AG04449 (cell line): ENCODE results near the gene JOSD2.

Experiments
- CTCF ChIA-PET: fragments of 350-600 bp; formaldehyde crosslinking; extraction: SDS; loops from one replicate; lab custom pipeline; 2021; ENCODE audit warnings: antibody characterized with exemption; lab: Yijun Ruan, JAX
- POLR2A ChIA-PET: fragments of 400-600, 350-600 bp; formaldehyde crosslinking; extraction: SDS; loops from one replicate; lab custom pipeline; 2020; ENCODE audit warnings: antibody characterized with exemption, inconsistent platforms; lab: Yijun Ruan, JAX
- DNase-seq: peaks from one replicate; pipeline ENCODE4 v3.0.0-alpha.2; 2010; ENCODE audit warnings: low read depth, low spot score
- H3K4me3 ChIP-seq: 2 replicates; pipeline ENCODE4 v1.5.1; 2011; ENCODE audit warnings: low read depth, mild to moderate bottlenecking, control low read depth, low read length
- TF ChIP-seq, protein P1 (sequence below): IDR thresholded peaks from one replicate; pipeline ENCODE4 v1.5.1; 2011; ENCODE audit warnings: mild to moderate bottlenecking, moderate library complexity, low read length, control low read depth, inconsistent platforms; ENCODE audit not compliant: insufficient read depth; ENCODE audit errors: missing control alignments

JOSD2 gene

DNA sequence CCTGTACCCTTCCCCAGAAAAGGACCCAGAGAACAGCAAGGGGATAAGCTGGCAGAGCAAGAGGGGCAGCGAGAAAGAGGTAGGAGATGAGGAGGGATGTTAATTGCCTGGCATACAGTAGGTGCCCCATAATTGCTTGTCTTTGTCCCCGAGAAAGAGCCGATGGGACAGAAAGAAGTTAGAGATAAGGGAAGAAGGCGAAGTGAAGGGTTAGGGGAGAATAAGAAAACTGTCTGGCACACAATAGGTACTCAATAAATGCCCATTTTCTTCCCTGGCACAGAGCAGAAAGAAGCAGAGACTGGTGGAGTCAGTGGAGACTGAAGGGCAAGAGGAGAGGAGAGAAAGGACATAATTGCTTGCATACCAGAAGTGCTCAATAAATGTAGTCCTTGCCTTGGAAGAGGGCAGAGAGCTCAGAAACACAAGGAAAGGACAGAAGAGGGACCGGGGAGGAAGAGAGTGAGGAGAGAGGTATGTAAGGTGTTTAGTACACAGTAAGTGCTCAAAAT, 15.9 kb downstream of the JOSD2 start:
- ChIA-PET POLR2A (no interaction called here), CTCF (no interaction called here)
- TF ChIP-seq, protein P1, sequence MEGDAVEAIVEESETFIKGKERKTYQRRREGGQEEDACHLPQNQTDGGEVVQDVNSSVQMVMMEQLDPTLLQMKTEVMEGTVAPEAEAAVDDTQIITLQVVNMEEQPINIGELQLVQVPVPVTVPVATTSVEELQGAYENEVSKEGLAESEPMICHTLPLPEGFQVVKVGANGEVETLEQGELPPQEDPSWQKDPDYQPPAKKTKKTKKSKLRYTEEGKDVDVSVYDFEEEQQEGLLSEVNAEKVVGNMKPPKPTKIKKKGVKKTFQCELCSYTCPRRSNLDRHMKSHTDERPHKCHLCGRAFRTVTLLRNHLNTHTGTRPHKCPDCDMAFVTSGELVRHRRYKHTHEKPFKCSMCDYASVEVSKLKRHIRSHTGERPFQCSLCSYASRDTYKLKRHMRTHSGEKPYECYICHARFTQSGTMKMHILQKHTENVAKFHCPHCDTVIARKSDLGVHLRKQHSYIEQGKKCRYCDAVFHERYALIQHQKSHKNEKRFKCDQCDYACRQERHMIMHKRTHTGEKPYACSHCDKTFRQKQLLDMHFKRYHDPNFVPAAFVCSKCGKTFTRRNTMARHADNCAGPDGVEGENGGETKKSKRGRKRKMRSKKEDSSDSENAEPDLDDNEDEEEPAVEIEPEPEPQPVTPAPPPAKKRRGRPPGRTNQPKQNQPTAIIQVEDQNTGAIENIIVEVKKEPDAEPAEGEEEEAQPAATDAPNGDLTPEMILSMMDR: no peak
- H3K4me3 ChIP-seq: no peak overlapping the region
- DNase-seq: no peak

DNA sequence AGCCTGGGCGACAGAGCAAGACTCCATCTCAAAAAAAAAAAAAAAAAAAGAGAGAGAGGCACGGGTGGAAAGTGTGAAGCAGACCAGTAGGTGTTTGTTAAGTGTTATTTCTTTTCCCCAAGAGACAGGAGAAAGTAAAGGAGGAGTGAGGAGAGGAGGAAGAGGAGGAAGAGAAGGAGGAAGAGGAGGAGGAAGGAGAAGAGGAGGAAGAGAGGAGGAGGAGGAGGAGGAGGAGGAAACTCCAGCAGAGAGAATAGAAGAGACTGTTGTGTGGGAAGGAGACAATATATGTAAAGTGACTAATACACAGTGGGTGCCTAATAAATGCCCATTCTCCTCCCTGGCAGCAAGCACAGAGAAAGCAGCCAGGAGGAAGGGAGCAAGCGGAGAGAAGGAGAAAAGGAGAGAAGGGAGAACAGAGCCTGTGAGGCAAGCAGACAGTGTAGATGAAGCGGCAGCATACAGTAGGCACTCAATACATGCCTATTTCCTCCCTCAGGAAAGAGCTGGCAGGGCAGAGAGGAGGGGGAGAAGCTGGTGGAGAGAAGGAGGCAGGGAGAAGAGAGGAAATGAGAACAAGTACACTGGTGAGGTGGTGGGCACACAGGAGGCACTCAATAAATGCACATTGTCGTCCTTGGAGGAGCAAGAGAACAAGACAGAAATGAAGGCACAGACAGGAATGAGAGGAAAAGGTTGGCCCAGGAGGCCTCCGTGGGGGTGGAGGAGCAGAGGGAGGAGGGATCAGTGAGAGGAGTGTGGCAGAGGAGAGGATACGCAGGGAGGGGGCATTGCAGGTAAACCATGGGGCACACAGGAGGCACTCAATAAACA, 16.6 kb downstream of the JOSD2 start:
- ChIA-PET CTCF (no interaction called here), POLR2A (no interaction called here)
- no peak overlapping the region for H3K4me3 ChIP-seq
- no peak for DNase-seq
- TF ChIP-seq, protein P1: no peak

DNA sequence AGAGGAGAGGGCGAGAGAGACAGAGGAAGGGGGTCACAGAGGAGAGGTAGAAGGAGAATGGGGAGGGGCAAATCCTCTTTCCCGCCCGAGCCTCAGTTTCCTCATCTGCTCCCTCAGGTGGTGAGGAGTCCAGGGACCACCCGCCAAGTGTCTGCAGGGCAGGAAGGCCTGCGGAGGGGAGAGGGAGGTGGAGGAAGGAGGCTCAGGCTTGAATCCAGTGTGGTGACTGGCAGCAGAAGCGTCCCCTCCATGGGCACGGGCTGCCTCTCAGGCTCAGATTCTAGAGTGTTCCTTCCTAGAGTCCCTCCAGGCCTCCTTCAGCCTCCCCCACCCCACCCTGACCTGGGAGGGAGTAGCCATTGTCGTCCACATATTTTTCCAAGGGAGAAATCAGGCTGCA, 17.8 kb downstream of the JOSD2 start:
- ChIA-PET POLR2A (no interaction called here), CTCF (no interaction called here)
- DNase-seq: no peak
- TF ChIP-seq, protein P1: no peak
- H3K4me3 ChIP-seq: no peak overlapping the region

DNA sequence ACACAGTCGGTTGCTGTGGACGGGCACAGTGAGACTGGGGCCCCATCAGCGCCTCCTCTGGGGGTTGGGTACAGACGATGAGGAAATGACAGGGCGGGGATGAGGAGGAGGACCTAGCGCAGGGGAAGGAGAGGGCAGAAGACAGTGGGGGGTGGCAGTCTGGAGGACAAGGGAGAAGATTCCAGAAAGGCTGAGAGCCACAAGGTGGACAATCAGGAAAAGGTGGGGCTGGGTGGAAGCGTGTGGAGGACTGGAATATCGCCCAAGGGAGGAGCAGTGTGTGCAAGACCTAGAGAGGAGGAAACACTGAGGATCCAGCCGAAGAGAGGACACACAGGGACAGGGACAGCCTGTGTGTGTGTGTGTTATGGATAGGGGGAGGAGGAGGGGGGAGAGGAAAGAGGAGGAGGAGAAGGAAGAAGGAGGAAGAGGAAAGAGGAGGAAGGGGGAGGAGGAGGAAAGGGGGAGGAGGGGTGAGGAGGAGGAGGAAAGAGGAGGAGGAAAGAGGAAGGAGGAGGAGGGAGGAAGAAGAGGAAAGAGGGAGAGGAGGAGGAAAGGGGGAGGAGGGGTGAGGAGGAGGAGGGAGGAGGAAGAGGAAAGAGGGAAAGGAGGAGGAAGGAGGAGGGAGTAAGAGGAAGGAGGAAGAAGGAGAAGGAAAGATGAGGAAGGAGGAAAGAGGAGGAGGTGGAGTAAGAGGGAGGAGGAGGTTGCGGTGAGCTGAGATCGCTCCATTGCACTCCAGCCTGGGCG, 18.5 kb downstream of the JOSD2 start:
- H3K4me3 ChIP-seq: no peak overlapping the region
- TF ChIP-seq, protein P1: no peak
- DNase-seq: no peak
- ChIA-PET POLR2A (no interaction called here), CTCF (no interaction called here)

DNA sequence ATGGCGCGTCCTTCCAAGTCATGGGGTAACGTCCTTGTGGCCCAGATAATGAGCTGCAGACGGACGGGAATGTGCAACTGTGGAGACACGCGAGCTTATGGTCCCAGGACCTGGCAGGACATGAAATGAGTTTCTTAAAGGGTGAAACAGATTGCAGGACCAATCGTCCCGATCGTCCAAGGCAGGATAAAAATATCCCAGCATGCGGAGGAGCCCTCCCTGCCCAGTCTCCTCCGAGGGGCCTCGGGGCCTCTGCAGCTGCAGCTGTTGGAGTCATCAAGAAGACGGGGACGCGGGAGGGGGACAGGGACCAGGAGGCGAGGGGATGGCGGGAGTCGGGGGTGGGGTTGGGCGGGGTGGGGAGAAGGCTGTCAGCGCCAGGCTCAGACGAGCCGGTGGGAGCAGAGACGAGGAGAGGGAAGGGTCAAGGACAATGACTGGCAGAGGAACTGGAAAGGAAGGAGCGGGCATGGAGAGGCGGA, 20.0 kb downstream of the JOSD2 start:
- TF ChIP-seq, protein P1: no peak
- CTCF ChIA-PET: interaction anchor here (1.2 kb wide), 1 partner anchor 134 kb away, joined by 3 read pairs; no protein-coding TSS in a partner anchor
- H3K4me3 ChIP-seq: no peak overlapping the region
- DNase-seq: no peak
- POLR2A ChIA-PET: no interaction called here

DNA sequence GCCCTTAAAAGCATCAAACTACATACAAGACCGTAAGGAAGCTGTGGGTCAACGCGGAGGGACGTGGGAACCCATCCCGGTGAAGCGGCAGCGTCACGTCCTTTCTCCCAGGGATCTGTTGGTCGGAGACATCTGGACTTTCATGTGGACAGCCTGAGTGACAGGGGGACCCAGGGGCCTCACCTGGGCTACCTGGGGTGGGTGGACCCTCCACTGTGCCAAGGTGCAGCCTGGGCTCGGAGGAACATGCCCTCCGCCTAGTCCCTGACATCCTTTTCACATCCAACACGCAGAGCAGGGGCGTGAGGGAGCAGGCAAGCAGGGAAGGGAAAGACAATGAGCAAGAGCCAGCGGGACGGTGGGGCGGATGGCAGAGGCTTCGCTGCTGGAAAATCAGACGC, 20.6 kb downstream of the JOSD2 start:
- POLR2A ChIA-PET: no interaction called here
- CTCF ChIA-PET: interaction anchor here (1.2 kb wide), 1 partner anchor 133 kb away, joined by 3 read pairs; no protein-coding TSS in a partner anchor
- TF ChIP-seq, protein P1: no peak
- no peak overlapping the region for H3K4me3 ChIP-seq
- DNase-seq: no peak
